ENCODE data around the gene RALGPS2.
"Not testable (repeated sequence)": the region's sequence is repeated elsewhere in the genome, so short reads cannot be mapped to it uniquely, and the experiment has no call there.

RALGPS2 gene

GRCh38 chr1:178725466-178726086 lies 532 bp downstream of the RALGPS2 start:
- no peak for DNase-seq (ENCODE audit: low read depth)

DNA sequence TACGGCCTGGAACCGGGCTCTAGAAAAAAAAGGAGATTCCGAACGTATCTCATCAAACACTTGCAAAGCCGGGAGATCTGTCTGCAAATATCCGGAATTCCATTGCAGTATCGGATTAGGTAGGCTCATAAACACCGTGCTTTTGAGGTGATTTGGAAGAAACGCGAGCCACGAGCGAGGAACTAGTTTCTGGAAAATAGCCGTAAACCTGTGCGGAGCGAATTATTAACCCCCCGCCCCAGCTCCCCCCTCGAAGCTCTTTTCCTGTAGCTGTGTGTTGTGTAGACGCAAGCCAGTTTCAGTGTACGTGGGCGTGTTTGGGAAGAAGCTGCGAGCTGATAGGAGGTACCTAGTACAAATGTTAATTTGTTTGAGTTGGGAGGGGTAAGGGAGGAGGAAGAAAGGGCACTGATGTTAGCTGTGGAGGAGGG lies 1.1 kb downstream of the RALGPS2 start:
- DNase-seq (ENCODE audit: low read depth), result peak; percentile 58

DNA sequence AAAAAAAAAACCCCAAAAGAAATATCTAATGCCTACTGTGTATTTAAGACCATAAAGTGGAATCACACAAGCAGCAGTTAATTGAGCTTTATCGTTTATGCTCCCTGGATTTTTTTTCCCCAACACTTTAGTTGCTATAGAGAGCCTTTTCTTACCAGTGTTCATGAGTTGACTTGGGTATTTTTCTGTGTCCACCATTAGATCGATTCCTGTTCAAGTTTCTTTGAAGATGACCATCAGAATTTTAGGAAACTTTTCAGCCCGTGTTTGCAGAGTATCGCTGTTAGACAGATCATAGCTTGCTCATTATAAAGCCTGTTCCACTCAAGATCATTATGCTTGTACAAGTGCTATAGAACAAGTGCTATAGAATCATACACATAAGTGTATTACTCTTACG lies 1.5 kb downstream of the RALGPS2 start:
- no peak for DNase-seq (ENCODE audit: low read depth)

GRCh38 chr1:178727014-178727895 lies 2.2 kb downstream of the RALGPS2 start:
- DNase-seq (ENCODE audit: low read depth), result no peak

DNA sequence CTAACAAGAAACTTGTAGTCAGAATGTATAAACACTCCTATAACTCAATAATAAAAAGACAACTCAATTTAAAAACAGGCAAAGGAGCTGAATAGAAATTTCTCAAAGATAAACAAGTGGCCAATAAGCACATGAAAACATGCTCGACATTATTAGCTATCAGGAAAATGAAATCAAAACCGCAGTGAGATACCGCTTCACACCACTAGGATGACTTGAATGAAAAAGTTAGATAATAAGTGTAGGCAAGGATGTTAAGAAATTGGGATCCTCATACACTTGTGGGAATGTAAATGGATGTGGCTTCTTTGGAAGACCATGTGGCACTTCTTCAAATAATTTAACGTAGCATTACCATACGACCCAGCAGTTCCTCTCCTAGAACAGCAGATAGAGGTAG lies 8.9 kb downstream of the RALGPS2 start:
- no peak for DNase-seq (ENCODE audit: low read depth)

DNA sequence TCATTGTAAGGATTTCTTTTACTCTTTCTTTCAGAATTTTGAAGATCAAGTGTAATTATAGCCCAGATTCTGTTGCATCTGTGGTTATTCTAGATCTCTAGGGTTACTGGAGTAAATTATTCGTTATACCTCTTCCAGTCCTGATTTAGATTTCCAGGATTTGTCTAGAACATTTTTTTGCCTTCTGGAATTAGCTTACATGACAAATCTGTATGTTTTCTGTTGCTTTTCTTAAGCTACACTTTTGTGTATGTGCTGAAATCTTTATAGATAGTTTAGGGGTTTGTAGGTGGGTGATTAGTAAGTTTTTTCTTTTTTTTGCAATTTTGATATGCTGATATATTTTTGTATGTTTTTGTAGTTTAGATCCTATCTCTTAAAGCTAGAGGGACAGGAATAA lies 13.7 kb downstream of the RALGPS2 start:
- DNase-seq (ENCODE audit: low read depth), result no peak

- no peak for DNase-seq (ENCODE audit: low read depth)
Measured at GRCh38 chr1:178739285-178740045, 14.4 kb downstream of the RALGPS2 start.

DNA sequence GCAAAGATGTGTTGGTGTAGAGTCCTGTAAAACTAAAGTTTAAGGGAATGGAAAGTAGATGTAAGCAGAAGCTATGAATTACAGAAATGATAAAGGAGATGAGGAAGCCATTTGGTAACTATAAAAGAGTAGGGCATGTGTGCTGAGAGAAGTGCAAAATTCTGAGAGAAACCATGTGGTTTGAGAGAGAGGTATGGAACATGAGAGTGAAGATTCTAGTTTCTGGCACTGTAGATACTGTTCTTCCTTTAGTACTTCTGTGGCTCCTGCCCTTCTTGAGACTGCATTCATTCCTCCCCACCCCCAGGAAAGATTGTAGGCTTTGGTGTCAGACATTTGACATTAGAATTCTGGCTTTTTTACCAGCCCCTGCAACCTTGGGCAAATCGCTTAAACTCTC lies 15.4 kb downstream of the RALGPS2 start:
- DNase-seq (ENCODE audit: low read depth), result no peak

GRCh38 chr1:178740924-178741323 lies 15.9 kb downstream of the RALGPS2 start:
- DNase-seq (ENCODE audit: low read depth), result no peak

GRCh38 chr1:178743801-178744200 lies 18.8 kb downstream of the RALGPS2 start:
- DNase-seq (ENCODE audit: low read depth), result no peak

GRCh38 chr1:178745260-178745659 lies 20.2 kb downstream of the RALGPS2 start:
- DNase-seq (ENCODE audit: low read depth), result no peak

- DNase-seq (ENCODE audit: low read depth), result no peak
Measured at GRCh38 chr1:178746345-178746744, 21.3 kb downstream of the RALGPS2 start.

- DNase-seq (ENCODE audit: low read depth), result not testable (repeated sequence)
Measured at GRCh38 chr1:178747361-178747760, 22.3 kb downstream of the RALGPS2 start.

DNA sequence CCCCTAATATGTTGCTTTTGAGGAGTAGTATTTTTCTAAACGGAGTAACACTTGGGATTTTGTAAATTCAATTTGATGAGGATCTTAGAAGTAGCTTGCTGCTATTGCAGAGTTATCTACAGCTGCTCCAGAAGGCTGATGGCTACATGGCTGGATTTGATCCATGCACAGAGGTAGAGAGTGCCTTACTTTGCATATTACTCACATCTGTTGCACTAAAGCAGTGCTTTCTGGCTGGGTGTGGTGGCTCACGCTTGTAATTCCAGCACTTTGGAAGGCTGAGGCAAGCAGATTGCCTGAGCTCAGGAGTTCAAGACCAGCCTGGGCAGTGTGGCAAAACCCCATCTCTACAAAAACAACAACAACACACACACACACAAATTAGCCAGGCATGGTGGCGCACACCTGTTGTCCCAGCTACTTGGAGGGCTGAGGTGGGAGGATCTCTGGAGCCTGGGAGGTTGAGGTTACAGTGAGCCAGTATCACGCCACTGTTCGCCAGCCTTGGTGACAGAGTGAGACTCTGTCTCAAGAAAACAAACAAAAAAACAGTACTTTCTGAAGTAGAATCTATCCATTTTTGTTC lies 24.6 kb downstream of the RALGPS2 start:
- DNase-seq (ENCODE audit: low read depth), result no peak

GRCh38 chr1:178751046-178751445 lies 26.0 kb downstream of the RALGPS2 start:
- no peak for DNase-seq (ENCODE audit: low read depth)

DNA sequence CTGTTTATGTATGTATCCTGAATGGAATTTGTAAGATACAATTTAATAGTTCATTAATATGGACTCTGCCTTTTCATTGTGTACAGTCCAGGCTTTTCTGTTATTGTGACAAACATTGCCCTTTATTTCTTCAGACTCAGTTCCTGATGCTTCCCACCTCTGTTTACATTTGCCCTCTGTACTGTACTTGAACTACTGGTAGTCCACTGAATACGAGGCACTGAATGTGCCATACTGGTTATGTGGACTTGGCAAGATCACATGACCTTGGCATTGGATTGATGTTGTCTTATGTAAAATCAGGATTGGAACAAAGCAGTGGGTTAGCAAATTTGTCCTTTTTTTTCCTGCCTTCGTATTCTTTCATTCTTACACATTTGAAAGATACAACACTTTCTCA lies 27.8 kb downstream of the RALGPS2 start:
- DNase-seq (ENCODE audit: low read depth), result no peak

DNA sequence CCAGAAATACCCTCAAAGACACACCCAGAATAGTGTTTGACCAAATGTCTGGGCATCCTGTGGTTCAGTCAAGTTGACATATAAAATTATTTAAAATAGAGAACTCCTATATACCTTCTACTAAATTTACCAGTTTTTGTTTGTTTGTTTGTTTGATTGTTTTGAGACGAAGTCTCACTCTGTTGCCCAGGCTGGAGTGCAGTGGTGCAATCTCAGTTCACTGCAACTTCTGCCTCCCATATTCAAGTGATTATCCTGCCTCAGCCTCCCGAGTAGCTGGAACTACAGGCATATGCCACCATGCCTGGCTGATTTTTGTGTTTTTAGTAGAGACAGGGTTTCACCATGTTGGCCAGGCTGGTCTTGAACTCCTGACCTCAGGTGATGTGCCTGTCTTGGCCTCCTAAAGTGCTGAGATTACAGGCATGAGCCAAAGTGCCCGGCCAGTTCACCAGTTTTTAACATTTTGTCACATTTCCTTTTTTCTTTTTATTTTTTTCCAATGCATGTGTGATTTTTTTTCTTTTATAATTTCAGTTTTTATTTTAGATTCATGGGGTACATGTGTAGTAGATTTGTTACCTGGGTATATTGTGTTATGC lies 29.7 kb downstream of the RALGPS2 start:
- DNase-seq (ENCODE audit: low read depth), result not testable (repeated sequence)

- peak; percentile 9 for DNase-seq (ENCODE audit: low read depth)
Measured at GRCh38 chr1:178768423-178768822, 43.4 kb downstream of the RALGPS2 start.

DNA sequence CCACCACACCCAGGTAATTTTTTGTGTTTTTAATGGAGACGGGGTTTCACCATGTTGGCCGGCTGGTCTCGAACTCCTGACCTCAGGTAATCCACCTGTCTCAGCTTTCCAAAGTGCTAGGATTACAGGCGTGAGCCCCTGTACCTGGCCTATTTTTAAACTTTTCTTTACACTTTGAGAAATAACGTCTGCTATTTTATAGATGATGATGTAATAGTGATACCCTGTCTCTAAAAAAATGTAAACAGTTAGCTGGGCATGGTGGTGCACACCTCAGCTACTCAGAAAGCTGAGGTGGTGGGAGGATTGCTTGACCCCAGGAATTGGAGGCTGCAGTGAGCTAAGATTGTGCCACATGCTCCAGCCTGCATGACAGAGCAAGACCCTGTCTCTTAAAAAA lies 47.9 kb downstream of the RALGPS2 start:
- DNase-seq (ENCODE audit: low read depth), result no peak

- DNase-seq (ENCODE audit: low read depth), result no peak
Measured at GRCh38 chr1:178774263-178774662, 49.2 kb downstream of the RALGPS2 start.

DNA sequence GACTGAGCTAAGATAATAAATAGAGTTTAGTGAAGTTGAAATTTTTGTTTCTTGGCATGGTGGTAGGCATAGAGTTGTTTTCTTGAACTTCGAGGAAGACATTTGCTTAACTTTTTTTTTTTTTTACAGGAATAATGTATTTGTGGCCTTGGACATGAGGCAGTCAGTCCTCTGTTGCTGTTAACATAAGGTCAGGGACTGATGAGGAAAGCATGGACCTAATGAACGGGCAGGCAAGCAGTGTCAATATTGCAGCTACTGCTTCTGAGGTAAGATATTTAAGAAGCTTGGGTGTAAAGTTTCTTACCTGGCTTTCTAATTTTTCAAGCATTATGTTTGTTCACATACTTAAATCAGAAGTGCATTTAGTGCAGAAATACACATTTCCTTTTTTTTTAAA lies 51.5 kb downstream of the RALGPS2 start:
- DNase-seq (ENCODE audit: low read depth), result no peak

Measured in stromal cell of bone marrow (primary cell).